Measurements from ENCODE around the gene NRSN1.

NRSN1 gene

GRCh38 chr6:24195836-24196597, 70.0 kb downstream of the NRSN1 start:
- DNase-seq: no peak
- H3K9me3 ChIP-seq: peaks cover 3% of the 10 kb centered on the region
- TF ChIP-seq CTCF (IDR thresholded peaks at IDR 0.05; ENCODE audit: low read depth, low read length): no peak

More at GRCh38 chr6:24195836-24196597, 70.0 kb downstream of the NRSN1 start:
- Histone ChIP-seq H3K36me3 (no peaks in the 10 kb centered on the region), H3K4me1 (peaks cover 14% of the 10 kb centered on the region; the same call in 1 of the 2 replicates), H3K27me3 (no peaks in the 10 kb centered on the region), H3K4me3 (ENCODE audit: low read depth, low read length) (no peak overlapping the region)
